Activated T-cell treated with anti-CD3 and anti-CD28 coated beads, Interleukin-2, amount 50 U/mL, for 72 hours (primary cell): ENCODE measurements around the gene LIN28A. TPM values are rescaled to one million over a fixed set of nuclear protein-coding genes. Genes with fewer than 3 reads are reported as not detected.

ENCODE experiments used
- ATAC-seq, 2 donors: fragments of 150-1000 bp; cut with Tn5 transposase; replicated peaks in 1 of 2; 2 replicates each; pipeline ENCODE4 v1.10.0; 2021; ENCODE audit warnings: moderate library complexity in 2 of 2, mild to moderate bottlenecking in 1 of 2
- DNase-seq, 2 donors: peaks; one replicate each; pipeline ENCODE4 v3.0.0; 2021 to 2022; ENCODE audit warnings: mixed read lengths in 1 of 2
- H3K27ac Mint-ChIP-seq: one replicate; pipeline ENCODE4 v1.8.0; 2022; ENCODE audit warnings: mild to moderate bottlenecking, moderate library complexity, mixed read lengths
- H3K27me3 Mint-ChIP-seq: one replicate; pipeline ENCODE4 v1.8.0; 2022; ENCODE audit warnings: low read depth, mixed read lengths
- H3K36me3 Mint-ChIP-seq, 2 donors: one replicate each; pipeline ENCODE4 v1.8.0; 2022; ENCODE audit warnings: mixed read lengths in 2 of 2, mild to moderate bottlenecking in 1 of 2; ENCODE audit not compliant: insufficient read depth in 2 of 2
- H3K4me1 Mint-ChIP-seq: one replicate; pipeline ENCODE4 v1.8.0; 2022; ENCODE audit warnings: low read depth, mixed read lengths
- H3K4me3 Mint-ChIP-seq, 2 donors: one replicate each; pipeline ENCODE4 v1.8.0; 2022; ENCODE audit warnings: mild to moderate bottlenecking in 2 of 2, mixed read lengths in 2 of 2, moderate library complexity in 2 of 2
- H3K9me3 Mint-ChIP-seq, 2 donors: one replicate each; pipeline ENCODE4 v1.8.0; 2022; ENCODE audit warnings: mixed read lengths in 2 of 2
- total RNA-seq, 2 donors: library from RNA; stranded (reverse); gene quantifications; one replicate each; pipeline ENCODE4 v1.2.3, GENCODE V29; 2022

LIN28A gene
- total RNA-seq, 2 donors from 2014 or later, result not detected

- Mint-ChIP-seq H3K27me3 (peaks cover 5% of the 10 kb centered on the region), H3K4me1 (peaks cover 20% of the 10 kb centered on the region), H3K27ac (no peak overlapping the region), H3K9me3 (no peaks in the 10 kb centered on the region), H3K36me3 (peaks cover 4% of the 10 kb centered on the region in 2 donors), H3K4me3 (peak overlapping the region in 1 of 2 donors; percentile 29)
- ATAC-seq (no peak), DNase-seq (no peak)
These were observed 19.1 kb downstream of the LIN28A start for GRCh38 chr1:26429721-26430120.

DNA sequence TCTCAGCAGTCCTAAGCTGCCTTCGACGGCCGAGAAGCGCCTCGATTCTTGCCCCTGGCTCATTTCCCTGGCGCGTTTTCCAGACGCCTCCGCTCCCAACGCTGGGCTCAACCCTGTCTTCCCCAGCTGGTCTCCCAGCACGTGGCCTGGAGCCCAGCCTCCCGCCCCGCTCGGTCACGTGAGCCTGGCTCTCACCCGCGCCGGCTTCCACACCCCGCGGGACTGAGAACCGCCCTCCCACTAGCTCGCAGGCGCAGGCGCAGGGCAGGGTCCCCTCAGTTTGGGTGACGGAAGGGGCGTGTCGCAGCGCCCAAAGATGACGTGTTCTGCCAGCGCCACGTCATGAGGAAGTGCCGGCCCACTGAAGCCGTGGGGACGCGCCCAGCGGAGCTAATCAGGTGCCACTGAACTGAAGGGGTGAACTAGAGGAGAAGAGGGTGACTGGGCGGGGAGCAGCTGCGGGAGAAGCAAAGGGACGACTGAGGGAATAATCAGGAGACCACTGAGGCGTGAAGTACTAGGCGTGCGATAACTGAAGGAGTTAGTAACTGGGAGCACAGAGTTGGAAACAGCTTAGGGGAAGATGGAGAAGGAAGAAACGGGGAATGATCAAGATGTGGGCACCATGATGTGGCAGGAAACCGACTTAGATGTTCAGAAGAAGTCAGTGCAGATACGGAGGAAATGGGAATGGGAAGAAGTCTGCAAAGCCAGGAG lies 21.5 kb downstream of the LIN28A start, which contains the start of gene DHDDS:
Gene DHDDS, plus strand, starts transcription at position 343 of the 717 bp plus-strand sequence. CDS start 625 bp downstream, outside the sequence.
- H3K27me3 Mint-ChIP-seq, result peaks cover 5% of the 10 kb centered on the region

DNA sequence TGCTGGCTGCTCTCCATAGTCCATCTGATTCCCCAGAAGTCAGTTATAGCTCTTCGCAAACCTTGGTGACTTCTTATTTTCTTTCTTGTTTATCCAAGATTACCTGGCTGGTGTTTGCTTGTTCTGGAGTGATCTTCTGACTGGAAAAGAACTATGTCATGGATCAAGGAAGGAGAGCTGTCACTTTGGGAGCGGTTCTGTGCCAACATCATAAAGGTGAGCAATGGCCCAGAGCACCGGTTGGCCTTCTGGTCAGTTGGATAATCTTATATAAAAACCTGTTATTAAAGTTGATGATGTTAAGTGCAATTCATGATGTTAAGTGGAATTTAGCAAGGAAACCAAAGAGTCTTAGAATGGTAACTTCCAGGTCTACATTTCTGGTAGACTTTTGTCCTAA lies 22.2 kb downstream of the LIN28A start:
- Mint-ChIP-seq H3K9me3 (no peaks in the 10 kb centered on the region), H3K27me3 (peaks cover 5% of the 10 kb centered on the region), H3K4me1 (peaks cover 20% of the 10 kb centered on the region), H3K27ac (peak overlapping the region; percentile 20), H3K36me3 (peaks cover 4 to 9% of the 10 kb centered on the region in 2 donors), H3K4me3 (peak overlapping the region; percentile 92 to 95)
- no peak for ATAC-seq
- DNase-seq, result no peak

More for the DNA sequence above, 21.5 kb downstream of the LIN28A start, which contains the start of gene DHDDS:
- H3K9me3 Mint-ChIP-seq, result no peaks in the 10 kb centered on the region
- H3K27ac Mint-ChIP-seq, result peak within 1 kb of the TSS; percentile 78
- H3K4me3 Mint-ChIP-seq, result peak within 1 kb of the TSS; percentile 92 to 95
- DNase-seq (peak; percentile 98 to 99), ATAC-seq (peak; percentile 98 to 99)
- peaks cover 20% of the 10 kb centered on the region for H3K4me1 Mint-ChIP-seq
- H3K36me3 Mint-ChIP-seq, result peaks cover 4 to 9% of the 10 kb centered on the region in 2 donors

GRCh38 chr1:26434161-26434752 lies 23.6 kb downstream of the LIN28A start:
- DNase-seq (no peak), ATAC-seq (no peak)
- H3K36me3 Mint-ChIP-seq, result peaks cover 4 to 17% of the 10 kb centered on the region in 2 donors
- peaks cover 5% of the 10 kb centered on the region for H3K27me3 Mint-ChIP-seq
- H3K4me3 Mint-ChIP-seq, result peak overlapping the region in 1 of 2 donors; percentile 13
- peak overlapping the region; percentile 21 for H3K27ac Mint-ChIP-seq
- no peaks in the 10 kb centered on the region for H3K9me3 Mint-ChIP-seq
- H3K4me1 Mint-ChIP-seq, result peaks cover 20% of the 10 kb centered on the region

- H3K36me3 Mint-ChIP-seq, result peaks cover 2 to 33% of the 10 kb centered on the region in 2 donors
- H3K4me3 Mint-ChIP-seq, result no peak overlapping the region
- DNase-seq, result no peak
- ATAC-seq, result no peak
- no peaks in the 10 kb centered on the region for H3K9me3 Mint-ChIP-seq
- H3K4me1 Mint-ChIP-seq, result peaks cover 13% of the 10 kb centered on the region
- H3K27me3 Mint-ChIP-seq, result no peaks in the 10 kb centered on the region
- H3K27ac Mint-ChIP-seq, result no peak overlapping the region
These were observed 27.4 kb downstream of the LIN28A start for GRCh38 chr1:26438041-26438440.

GRCh38 chr1:26440259-26440658 lies 29.6 kb downstream of the LIN28A start:
- Mint-ChIP-seq H3K36me3 (peaks cover 7 to 41% of the 10 kb centered on the region in 2 donors), H3K27ac (no peak overlapping the region), H3K4me3 (no peak overlapping the region), H3K4me1 (no peaks in the 10 kb centered on the region), H3K9me3 (no peaks in the 10 kb centered on the region), H3K27me3 (no peaks in the 10 kb centered on the region)
- DNase-seq, result no peak
- no peak for ATAC-seq

DNA sequence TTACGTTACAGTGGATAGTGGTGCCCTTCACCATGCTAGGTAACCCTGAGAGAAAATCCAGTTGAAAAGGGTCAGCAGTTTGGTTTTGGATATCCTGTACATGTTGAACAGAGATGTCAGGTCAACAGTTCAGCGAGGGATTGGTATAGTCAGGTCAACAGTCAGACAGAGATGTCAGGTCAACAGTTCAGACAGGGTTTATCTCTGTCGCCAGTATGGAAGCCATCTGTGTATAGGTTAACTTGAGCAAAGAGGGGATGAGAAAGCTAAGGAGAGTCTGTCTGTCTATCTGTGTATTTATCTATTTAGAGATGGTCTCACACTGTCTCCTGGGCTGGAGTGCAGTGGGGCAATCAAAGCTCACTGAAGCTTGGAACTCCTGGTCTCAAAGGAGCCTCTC lies 39.3 kb downstream of the LIN28A start:
- H3K36me3 Mint-ChIP-seq, result peaks cover 2 to 15% of the 10 kb centered on the region in 2 donors
- H3K4me1 Mint-ChIP-seq, result no peaks in the 10 kb centered on the region
- ATAC-seq, result no peak
- no peaks in the 10 kb centered on the region for H3K27me3 Mint-ChIP-seq
- no peak for DNase-seq
- no peaks in the 10 kb centered on the region for H3K9me3 Mint-ChIP-seq
- H3K27ac Mint-ChIP-seq, result no peak overlapping the region
- H3K4me3 Mint-ChIP-seq, result no peak overlapping the region

DNA sequence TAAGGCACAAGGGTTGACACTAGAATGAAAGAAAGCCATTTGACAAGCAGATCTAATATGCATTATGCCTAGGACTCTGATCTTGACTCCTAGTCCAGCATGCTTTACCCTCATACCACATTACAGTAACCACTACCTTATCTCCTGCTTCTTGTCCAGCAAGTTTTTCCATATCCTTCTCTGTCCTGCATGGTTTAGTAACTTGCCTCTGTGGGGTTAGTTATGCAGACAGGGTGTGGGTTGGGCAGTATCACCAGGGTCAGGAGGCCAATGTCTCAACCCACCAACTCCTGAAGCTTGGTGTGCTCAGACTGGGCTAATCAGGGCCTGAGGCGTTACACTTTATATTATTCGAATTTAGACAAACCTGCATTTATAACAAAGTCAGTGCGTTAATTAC lies 40.3 kb downstream of the LIN28A start:
- H3K9me3 Mint-ChIP-seq, result no peaks in the 10 kb centered on the region
- peaks cover 8% of the 10 kb centered on the region for H3K4me1 Mint-ChIP-seq
- no peak overlapping the region for H3K27ac Mint-ChIP-seq

DNA sequence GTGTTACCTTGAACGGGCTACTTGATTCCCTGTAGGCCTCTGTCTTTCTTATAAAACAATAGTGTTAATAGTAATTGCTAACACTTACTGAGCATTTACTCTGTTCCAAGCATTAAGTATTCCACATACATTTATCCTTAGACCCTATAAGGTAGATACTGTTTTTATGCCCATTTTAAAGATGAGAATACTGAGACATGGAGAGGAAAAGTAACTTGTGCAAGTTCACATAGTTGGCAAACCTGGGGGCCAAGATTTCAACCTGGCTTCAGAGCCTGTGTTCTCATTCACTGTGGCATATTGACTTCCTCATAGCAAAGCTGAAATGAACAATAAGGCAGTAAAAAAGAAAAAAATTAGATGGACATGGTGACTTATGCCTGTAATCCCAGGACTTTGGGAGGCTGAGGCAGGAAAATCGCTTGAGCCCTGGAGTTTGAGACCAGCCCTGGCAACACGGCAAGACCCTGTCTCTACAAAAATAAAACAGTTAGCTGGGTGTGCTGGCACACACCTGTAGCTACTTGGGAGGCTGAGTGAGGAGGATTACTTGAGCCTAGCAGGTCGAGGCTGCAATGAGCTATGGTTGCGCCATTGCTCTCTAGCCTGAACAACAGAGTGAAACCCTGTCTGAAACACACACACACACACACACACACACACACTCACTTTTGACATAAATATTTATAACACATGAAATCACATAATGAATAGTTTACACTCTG lies 42.0 kb downstream of the LIN28A start:
- H3K4me3 Mint-ChIP-seq, result no peak overlapping the region
- no peaks in the 10 kb centered on the region for H3K9me3 Mint-ChIP-seq
- H3K27ac Mint-ChIP-seq, result no peak overlapping the region
- peaks cover 8% of the 10 kb centered on the region for H3K4me1 Mint-ChIP-seq
- peaks cover 2 to 12% of the 10 kb centered on the region in 2 donors for H3K36me3 Mint-ChIP-seq
- DNase-seq (no peak), ATAC-seq (no peak)
- H3K27me3 Mint-ChIP-seq, result no peaks in the 10 kb centered on the region

More for the DNA sequence above, 40.3 kb downstream of the LIN28A start:
- H3K4me3 Mint-ChIP-seq, result no peak overlapping the region
- H3K36me3 Mint-ChIP-seq, result peaks cover 2 to 12% of the 10 kb centered on the region in 2 donors
- no peak for DNase-seq
- ATAC-seq, result no peak
- H3K27me3 Mint-ChIP-seq, result no peaks in the 10 kb centered on the region

- ATAC-seq, result no peak
- no peak for DNase-seq
- H3K27me3 Mint-ChIP-seq, result no peaks in the 10 kb centered on the region
- peaks cover 3 to 23% of the 10 kb centered on the region in 2 donors for H3K36me3 Mint-ChIP-seq
- no peaks in the 10 kb centered on the region for H3K9me3 Mint-ChIP-seq
- H3K27ac Mint-ChIP-seq, result no peak overlapping the region
- H3K4me1 Mint-ChIP-seq, result peaks cover 8% of the 10 kb centered on the region
- H3K4me3 Mint-ChIP-seq, result no peak overlapping the region
These were observed 48.5 kb downstream of the LIN28A start for GRCh38 chr1:26459148-26459547.

GRCh38 chr1:26459573-26460031 lies 49.0 kb downstream of the LIN28A start:
- H3K4me3 Mint-ChIP-seq, result no peak overlapping the region
- H3K4me1 Mint-ChIP-seq, result peaks cover 8% of the 10 kb centered on the region
- DNase-seq, result no peak
- no peaks in the 10 kb centered on the region for H3K27me3 Mint-ChIP-seq
- no peak for ATAC-seq
- H3K36me3 Mint-ChIP-seq, result peaks cover 3 to 23% of the 10 kb centered on the region in 2 donors
- no peak overlapping the region for H3K27ac Mint-ChIP-seq
- no peaks in the 10 kb centered on the region for H3K9me3 Mint-ChIP-seq

GRCh38 chr1:26468911-26469310 lies 58.3 kb downstream of the LIN28A start:
- no peaks in the 10 kb centered on the region for H3K9me3 Mint-ChIP-seq
- H3K27me3 Mint-ChIP-seq, result no peaks in the 10 kb centered on the region
- no peak overlapping the region for H3K27ac Mint-ChIP-seq
- ATAC-seq (no peak), DNase-seq (no peak)
- H3K4me1 Mint-ChIP-seq, result peaks cover 23% of the 10 kb centered on the region
- H3K36me3 Mint-ChIP-seq, result peaks cover 5 to 21% of the 10 kb centered on the region in 2 donors
- no peak overlapping the region for H3K4me3 Mint-ChIP-seq

GRCh38 chr1:26469558-26469957 lies 58.9 kb downstream of the LIN28A start:
- Mint-ChIP-seq H3K4me3 (no peak overlapping the region), H3K4me1 (peaks cover 30% of the 10 kb centered on the region), H3K27ac (no peak overlapping the region), H3K36me3 (peaks cover 6 to 27% of the 10 kb centered on the region in 2 donors), H3K27me3 (no peaks in the 10 kb centered on the region), H3K9me3 (no peaks in the 10 kb centered on the region)
- DNase-seq (no peak), ATAC-seq (no peak)
